ENCODE measurements around the gene CCNY. TPM values are rescaled to one million over a fixed set of nuclear protein-coding genes. Genes with fewer than 3 reads are reported as not detected.
A peak's percentile ranks its signal among the peaks of the same experiment; 100 is the strongest.

CCNY gene
- total and polyA plus RNA-seq, 2 of the 13 experiments (the other 11 are each of a cell fraction or from before 2014, with no cell fraction given) = 48.2 to 54.7 TPM

DNA sequence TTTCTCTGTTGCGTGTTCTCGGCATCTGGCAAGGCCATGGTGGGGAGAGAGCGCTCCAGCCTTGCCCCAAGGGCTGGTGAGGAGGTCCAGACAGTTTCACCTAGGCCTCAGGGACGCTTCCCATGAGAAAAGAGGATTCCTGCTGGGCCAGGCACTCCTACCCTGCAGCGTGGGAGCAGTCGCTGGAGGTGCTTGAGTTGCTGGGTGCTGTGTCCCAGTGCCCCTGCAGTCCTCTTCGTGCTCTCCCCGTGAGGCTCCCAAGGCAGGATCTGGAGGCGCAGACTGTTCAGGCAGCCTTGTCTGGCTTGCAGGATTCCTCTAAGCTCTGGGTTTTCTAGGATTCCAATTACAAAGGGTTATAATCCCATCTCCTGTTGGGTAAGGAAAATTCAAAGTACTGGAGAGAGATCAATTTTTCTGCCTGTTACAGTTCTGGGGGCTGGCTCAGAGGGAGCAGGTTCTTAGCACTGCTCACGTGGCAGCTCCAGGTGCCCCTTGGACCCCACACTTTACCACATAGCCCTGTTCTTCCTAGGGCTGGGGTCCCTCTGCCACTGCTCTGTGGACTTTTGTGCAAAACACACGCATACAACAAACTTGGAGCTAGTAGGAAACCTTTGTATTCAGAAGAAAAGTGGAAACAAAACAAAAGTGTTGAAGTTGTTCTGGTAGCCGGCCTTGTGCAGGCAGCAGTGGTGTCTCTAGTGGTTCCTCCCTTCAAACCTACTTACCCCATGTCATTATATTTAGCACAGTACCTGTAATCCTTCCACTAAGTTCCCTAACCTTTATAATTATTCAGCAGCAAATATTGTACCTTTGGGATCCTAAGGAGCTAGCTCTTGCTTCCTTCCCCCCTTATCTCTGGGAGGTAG is 60.5 kb downstream of the CCNY start (continued):
- TF ChIP-seq, protein P1, sequence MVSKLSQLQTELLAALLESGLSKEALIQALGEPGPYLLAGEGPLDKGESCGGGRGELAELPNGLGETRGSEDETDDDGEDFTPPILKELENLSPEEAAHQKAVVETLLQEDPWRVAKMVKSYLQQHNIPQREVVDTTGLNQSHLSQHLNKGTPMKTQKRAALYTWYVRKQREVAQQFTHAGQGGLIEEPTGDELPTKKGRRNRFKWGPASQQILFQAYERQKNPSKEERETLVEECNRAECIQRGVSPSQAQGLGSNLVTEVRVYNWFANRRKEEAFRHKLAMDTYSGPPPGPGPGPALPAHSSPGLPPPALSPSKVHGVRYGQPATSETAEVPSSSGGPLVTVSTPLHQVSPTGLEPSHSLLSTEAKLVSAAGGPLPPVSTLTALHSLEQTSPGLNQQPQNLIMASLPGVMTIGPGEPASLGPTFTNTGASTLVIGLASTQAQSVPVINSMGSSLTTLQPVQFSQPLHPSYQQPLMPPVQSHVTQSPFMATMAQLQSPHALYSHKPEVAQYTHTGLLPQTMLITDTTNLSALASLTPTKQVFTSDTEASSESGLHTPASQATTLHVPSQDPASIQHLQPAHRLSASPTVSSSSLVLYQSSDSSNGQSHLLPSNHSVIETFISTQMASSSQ (IDR thresholded peaks at IDR 0.05; ENCODE audit: low read depth) = no peak
- TF ChIP-seq, protein P1 (CRISPR knock-in tag; IDR thresholded peaks at IDR 0.05; ENCODE audit: borderline replicate concordance) = no peak
- TF ChIP-seq, protein P2, sequence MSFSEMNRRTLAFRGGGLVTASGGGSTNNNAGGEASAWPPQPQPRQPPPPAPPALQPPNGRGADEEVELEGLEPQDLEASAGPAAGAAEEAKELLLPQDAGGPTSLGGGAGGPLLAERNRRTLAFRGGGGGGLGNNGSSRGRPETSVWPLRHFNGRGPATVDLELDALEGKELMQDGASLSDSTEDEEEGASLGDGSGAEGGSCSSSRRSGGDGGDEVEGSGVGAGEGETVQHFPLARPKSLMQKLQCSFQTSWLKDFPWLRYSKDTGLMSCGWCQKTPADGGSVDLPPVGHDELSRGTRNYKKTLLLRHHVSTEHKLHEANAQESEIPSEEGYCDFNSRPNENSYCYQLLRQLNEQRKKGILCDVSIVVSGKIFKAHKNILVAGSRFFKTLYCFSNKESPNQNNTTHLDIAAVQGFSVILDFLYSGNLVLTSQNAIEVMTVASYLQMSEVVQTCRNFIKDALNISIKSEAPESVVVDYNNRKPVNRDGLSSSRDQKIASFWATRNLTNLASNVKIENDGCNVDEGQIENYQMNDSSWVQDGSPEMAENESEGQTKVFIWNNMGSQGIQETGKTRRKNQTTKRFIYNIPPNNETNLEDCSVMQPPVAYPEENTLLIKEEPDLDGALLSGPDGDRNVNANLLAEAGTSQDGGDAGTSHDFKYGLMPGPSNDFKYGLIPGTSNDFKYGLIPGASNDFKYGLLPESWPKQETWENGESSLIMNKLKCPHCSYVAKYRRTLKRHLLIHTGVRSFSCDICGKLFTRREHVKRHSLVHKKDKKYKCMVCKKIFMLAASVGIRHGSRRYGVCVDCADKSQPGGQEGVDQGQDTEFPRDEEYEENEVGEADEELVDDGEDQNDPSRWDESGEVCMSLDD (CRISPR knock-in tag; IDR thresholded peaks at IDR 0.05; ENCODE audit: borderline replicate concordance) = no peak
- TF ChIP-seq NR2F2 (IDR thresholded peaks at IDR 0.05; ENCODE audit: borderline replicate concordance, low read depth) (peak; percentile 4; the same call in 1 of the 2 replicates), LCORL (IDR thresholded peaks at IDR 0.05) (no peak), LCORL (CRISPR knock-in tag; IDR thresholded peaks at IDR 0.05) (no peak), ZNF562 (CRISPR knock-in tag; IDR thresholded peaks at IDR 0.05; ENCODE audit: borderline replicate concordance) (no peak), ZNF563 (CRISPR knock-in tag; IDR thresholded peaks at IDR 0.05) (no peak), ZKSCAN1 (IDR thresholded peaks at IDR 0.05; ENCODE audit: low read length) (no peak), MEF2D (CRISPR knock-in tag; IDR thresholded peaks at IDR 0.05) (0 out of 2 replicates have a peak, but pooled peaks have one; percentile 47)
- TF ChIP-seq, protein P3, sequence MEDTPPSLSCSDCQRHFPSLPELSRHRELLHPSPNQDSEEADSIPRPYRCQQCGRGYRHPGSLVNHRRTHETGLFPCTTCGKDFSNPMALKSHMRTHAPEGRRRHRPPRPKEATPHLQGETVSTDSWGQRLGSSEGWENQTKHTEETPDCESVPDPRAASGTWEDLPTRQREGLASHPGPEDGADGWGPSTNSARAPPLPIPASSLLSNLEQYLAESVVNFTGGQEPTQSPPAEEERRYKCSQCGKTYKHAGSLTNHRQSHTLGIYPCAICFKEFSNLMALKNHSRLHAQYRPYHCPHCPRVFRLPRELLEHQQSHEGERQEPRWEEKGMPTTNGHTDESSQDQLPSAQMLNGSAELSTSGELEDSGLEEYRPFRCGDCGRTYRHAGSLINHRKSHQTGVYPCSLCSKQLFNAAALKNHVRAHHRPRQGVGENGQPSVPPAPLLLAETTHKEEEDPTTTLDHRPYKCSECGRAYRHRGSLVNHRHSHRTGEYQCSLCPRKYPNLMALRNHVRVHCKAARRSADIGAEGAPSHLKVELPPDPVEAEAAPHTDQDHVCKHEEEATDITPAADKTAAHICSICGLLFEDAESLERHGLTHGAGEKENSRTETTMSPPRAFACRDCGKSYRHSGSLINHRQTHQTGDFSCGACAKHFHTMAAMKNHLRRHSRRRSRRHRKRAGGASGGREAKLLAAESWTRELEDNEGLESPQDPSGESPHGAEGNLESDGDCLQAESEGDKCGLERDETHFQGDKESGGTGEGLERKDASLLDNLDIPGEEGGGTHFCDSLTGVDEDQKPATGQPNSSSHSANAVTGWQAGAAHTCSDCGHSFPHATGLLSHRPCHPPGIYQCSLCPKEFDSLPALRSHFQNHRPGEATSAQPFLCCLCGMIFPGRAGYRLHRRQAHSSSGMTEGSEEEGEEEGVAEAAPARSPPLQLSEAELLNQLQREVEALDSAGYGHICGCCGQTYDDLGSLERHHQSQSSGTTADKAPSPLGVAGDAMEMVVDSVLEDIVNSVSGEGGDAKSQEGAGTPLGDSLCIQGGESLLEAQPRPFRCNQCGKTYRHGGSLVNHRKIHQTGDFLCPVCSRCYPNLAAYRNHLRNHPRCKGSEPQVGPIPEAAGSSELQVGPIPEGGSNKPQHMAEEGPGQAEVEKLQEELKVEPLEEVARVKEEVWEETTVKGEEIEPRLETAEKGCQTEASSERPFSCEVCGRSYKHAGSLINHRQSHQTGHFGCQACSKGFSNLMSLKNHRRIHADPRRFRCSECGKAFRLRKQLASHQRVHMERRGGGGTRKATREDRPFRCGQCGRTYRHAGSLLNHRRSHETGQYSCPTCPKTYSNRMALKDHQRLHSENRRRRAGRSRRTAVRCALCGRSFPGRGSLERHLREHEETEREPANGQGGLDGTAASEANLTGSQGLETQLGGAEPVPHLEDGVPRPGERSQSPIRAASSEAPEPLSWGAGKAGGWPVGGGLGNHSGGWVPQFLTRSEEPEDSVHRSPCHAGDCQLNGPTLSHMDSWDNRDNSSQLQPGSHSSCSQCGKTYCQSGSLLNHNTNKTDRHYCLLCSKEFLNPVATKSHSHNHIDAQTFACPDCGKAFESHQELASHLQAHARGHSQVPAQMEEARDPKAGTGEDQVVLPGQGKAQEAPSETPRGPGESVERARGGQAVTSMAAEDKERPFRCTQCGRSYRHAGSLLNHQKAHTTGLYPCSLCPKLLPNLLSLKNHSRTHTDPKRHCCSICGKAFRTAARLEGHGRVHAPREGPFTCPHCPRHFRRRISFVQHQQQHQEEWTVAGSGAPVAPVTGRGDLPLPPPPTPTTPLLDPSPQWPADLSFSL (CRISPR knock-in tag; IDR thresholded peaks at IDR 0.05) = peak; percentile 61; the same call in 1 of the 2 replicates
- TF ChIP-seq, protein P4, sequence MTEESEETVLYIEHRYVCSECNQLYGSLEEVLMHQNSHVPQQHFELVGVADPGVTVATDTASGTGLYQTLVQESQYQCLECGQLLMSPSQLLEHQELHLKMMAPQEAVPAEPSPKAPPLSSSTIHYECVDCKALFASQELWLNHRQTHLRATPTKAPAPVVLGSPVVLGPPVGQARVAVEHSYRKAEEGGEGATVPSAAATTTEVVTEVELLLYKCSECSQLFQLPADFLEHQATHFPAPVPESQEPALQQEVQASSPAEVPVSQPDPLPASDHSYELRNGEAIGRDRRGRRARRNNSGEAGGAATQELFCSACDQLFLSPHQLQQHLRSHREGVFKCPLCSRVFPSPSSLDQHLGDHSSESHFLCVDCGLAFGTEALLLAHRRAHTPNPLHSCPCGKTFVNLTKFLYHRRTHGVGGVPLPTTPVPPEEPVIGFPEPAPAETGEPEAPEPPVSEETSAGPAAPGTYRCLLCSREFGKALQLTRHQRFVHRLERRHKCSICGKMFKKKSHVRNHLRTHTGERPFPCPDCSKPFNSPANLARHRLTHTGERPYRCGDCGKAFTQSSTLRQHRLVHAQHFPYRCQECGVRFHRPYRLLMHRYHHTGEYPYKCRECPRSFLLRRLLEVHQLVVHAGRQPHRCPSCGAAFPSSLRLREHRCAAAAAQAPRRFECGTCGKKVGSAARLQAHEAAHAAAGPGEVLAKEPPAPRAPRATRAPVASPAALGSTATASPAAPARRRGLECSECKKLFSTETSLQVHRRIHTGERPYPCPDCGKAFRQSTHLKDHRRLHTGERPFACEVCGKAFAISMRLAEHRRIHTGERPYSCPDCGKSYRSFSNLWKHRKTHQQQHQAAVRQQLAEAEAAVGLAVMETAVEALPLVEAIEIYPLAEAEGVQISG (CRISPR knock-in tag; IDR thresholded peaks at IDR 0.05) = no peak

Measured in HepG2 (cell line).